NCI-H128 (cell line): Measurements from ENCODE around the gene ASXL3.

ENCODE experiments used
- DNase-seq: peaks from one replicate; lab custom pipeline; 2025; ENCODE audit not compliant: unreplicated experiment; lab: John Stamatoyannopoulos, UW

The ASXL3 gene

DNA sequence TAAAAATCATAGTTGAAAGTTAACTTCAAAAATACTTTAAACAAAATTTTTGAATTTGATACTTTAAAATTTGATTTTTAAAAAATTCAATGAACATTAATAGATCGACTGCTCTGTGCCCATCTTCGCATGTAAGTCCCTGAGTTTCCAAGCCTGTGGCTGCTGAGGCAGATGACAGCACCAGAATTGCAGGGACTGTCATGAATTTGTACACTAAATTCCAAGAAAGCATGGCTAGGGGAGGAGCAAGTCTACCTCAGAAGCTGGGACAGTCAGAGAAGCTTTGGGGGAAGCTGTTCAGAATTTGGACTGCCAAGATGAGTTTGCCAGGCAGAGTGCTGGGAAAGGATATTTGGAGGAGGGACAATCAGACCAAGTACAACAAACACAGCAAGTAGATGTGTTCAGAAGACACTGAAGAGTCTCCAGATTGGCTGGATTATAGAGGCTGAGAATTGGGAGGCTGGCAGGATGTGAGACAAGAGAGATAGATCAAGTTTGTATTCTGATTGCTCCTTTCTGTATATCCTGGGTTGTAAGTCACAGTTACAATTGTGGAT is 79.0 kb downstream of the ASXL3 start:
- DNase-seq = no peak

- no peak for DNase-seq
Observed at GRCh38 chr18:33660696-33661310, 82.8 kb downstream of the ASXL3 start.

- no peak for DNase-seq
Observed at GRCh38 chr18:33664241-33664874, 86.3 kb downstream of the ASXL3 start.

GRCh38 chr18:33665187-33665586 is 87.2 kb downstream of the ASXL3 start:
- no peak for DNase-seq

GRCh38 chr18:33665641-33666040 is 87.6 kb downstream of the ASXL3 start:
- no peak for DNase-seq

DNA sequence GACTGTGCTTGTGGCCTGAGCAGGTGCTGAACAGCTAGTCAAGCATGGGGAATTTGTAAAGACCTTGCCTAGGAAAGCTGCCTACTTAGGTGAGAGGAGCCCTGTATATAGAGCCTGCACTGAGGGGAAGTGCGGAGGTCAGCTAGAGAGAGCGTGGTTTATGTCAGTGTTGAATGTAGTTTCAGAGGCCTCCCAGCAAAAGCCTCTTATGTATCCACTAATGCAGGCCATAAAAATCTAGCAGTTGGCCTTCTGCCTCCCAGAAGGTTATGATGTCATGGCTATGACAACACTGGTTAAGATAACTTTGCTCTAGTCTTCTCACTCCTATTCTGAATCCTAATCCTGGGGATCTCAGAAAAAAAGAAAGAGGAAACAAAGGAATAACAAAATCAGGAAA is 88.9 kb downstream of the ASXL3 start:
- no peak for DNase-seq

GRCh38 chr18:33669589-33669988 is 91.6 kb downstream of the ASXL3 start:
- DNase-seq = no peak

DNA sequence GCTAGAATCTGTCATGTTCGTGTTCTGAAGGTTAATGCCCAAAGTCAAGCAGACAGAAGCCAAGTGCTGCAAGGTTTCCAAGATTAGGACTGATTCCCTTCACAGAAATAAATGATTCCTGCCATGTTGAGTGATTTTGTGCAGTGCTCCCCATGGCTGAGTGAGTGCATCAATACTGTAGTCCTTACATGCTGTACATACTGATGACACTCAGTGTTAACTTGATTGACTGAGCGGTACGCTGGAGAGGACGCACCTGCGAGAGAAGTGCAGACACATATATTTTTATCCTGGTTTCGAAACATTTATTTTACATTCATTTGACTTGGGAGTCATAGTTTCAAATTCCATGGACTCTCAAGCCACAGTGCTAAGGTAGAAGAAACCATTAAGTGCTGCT is 92.0 kb downstream of the ASXL3 start:
- no peak for DNase-seq

- no peak for DNase-seq
Observed at GRCh38 chr18:33673689-33674088, 95.7 kb downstream of the ASXL3 start.

- DNase-seq = no peak
Observed at GRCh38 chr18:33676593-33676992, 98.6 kb downstream of the ASXL3 start.

- DNase-seq = no peak
Observed at GRCh38 chr18:33677891-33678290, 99.9 kb downstream of the ASXL3 start.

- DNase-seq = no peak
Observed at GRCh38 chr18:33682436-33682835, 104.4 kb downstream of the ASXL3 start.

- no peak for DNase-seq
Observed at GRCh38 chr18:33694593-33694992, 116.6 kb downstream of the ASXL3 start.

- DNase-seq = no peak
Observed at GRCh38 chr18:33696332-33697162, 118.5 kb downstream of the ASXL3 start.

DNA sequence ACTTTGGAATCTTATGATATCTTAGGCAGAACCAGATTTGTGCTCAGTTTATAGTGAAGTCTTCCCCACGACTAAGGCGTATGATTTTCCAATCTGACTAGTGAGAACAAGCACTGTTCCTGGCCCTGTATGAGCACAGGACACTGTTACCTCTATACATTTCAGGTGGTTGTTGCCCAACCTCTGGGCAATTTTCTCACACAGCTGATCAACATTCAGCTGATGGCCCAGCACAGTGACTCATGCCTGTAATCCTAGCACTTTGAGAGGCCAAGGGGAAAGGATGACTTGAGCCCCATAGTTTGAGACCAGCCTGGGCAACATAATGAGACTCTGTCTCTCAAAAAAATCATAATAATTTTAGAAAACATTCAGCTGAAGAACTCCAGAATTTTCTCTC is 119.5 kb downstream of the ASXL3 start:
- no peak for DNase-seq

DNA sequence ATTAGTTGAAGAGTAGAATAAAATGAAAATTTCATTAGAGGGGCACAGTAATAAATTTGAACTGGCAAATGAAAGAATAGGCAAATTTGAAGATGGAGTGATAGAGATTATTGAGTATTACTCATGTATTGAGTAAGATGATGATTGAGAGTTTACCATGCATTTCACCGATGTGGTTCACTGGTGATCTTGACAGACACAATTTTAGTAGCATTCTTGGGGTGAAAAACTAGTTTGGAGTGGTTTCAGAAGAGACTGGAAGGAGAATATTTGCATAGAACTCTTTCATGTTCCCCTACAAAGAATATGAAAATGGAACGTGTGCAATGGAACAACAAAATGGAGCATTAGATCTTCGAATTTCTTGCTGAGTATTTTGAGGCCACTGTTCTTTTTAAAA is 121.4 kb downstream of the ASXL3 start:
- DNase-seq = no peak

- no peak for DNase-seq
Observed at GRCh38 chr18:33700513-33700976, 122.5 kb downstream of the ASXL3 start.

DNA sequence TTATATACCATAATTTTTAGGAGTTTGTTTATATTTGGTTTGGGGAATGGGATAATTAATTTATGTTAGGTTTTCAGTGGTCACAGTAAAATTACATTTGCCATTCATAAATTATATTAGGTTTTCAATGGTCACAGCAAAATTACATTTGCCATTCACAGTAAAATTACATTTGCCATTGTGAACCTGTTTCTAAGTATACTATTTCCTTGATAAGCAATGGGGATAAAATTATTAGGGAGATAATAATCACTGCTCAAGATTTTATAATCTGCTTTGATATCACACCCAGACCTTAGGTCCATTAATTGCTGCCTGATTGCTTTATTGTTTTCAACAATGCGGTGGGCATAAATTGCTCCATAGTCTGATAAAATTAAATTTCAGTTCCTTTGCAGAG is 124.6 kb downstream of the ASXL3 start:
- no peak for DNase-seq

- no peak for DNase-seq
Observed at GRCh38 chr18:33706391-33706790, 128.4 kb downstream of the ASXL3 start.

GRCh38 chr18:33708876-33709275 is 130.9 kb downstream of the ASXL3 start:
- DNase-seq = no peak

DNA sequence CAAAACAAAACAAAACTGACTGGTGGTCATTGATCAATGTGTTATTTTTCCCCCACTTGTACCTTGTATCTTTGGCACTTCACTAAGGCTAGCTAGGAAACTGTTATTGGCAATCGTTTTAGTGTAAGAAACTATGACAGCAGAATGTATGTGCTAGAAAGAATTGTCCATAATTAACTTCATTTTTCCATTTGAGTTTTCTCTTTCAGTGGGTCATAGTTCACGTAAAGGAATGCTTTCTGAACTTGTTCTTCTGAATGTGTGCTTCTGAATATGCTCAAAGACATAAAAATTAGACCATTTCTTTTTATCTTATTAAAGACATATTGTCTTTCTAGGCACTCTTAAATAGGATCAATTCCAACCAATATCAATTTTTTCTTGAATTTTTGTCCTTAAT is 132.2 kb downstream of the ASXL3 start:
- no peak for DNase-seq

DNA sequence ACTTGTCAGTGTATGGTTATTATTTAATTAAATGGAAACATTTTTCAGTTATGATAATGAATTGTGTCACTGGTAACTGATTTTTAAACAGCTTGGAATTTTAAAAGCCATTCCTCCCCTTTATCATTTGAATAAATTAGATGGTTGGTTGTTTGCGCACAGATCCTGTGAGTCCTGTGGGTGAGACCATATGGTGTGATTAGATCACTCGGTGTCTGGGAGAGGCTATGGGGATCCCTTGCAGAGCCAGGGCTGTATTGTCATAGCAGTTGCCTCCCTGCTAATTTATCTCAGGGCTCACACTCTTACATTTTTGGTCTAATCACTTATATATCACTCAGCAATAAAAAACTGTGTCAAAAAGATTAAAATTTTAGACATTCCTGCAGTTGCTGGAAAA is 133.5 kb downstream of the ASXL3 start:
- no peak for DNase-seq
